Measurements from ENCODE around the gene CHD2. TPM values are rescaled to one million over a fixed set of nuclear protein-coding genes. Genes with fewer than 3 reads are reported as not detected.
"Not testable (repeated sequence)": the region's sequence is repeated elsewhere in the genome, so short reads cannot be mapped to it uniquely, and the experiment has no call there.

The CHD2 gene
- total and polyA plus RNA-seq, 7 donors = 16.0 to 108 (median 75.9) TPM

DNA sequence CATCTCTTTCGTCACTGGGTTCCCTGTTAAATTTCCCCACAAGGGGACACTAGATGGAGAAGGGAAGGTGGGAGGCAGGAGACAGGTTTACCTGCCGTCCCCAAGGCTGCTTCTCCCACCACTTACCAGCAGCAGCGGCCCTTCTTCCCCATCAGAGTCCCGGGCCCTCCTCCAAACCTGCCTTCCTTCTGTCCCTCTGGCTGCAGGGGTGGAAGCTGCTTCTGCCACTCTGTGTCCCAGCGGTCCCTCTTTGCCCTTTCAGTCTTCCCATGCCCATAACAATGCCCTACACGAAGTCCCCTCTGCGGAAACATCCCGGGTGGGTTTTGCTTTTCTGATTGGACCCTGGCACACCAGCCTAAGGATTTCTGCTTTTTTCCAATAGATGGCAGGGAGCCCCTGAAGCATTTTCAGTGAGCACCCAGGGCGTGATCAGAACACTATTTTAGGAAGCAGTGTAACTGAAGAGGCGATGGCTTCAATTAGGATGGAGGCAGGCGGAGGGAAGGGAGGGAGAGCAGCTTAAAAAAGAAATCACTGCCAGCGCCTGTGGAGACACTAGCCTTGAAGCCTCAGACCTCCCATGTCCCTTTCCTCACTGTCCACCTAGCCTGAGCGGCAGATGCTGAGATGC is 162.6 kb downstream of the CHD2 start:
- H3K27me3 ChIP-seq; DNase-seq; intact Hi-C loops (cut with DNase I); H3K9me3 ChIP-seq: not testable (repeated sequence)
- TF ChIP-seq, protein P1, sequence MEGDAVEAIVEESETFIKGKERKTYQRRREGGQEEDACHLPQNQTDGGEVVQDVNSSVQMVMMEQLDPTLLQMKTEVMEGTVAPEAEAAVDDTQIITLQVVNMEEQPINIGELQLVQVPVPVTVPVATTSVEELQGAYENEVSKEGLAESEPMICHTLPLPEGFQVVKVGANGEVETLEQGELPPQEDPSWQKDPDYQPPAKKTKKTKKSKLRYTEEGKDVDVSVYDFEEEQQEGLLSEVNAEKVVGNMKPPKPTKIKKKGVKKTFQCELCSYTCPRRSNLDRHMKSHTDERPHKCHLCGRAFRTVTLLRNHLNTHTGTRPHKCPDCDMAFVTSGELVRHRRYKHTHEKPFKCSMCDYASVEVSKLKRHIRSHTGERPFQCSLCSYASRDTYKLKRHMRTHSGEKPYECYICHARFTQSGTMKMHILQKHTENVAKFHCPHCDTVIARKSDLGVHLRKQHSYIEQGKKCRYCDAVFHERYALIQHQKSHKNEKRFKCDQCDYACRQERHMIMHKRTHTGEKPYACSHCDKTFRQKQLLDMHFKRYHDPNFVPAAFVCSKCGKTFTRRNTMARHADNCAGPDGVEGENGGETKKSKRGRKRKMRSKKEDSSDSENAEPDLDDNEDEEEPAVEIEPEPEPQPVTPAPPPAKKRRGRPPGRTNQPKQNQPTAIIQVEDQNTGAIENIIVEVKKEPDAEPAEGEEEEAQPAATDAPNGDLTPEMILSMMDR (IDR thresholded peaks at IDR 0.05) = peak in 1 of 4 experiments; percentile 14
- Histone ChIP-seq H3K27ac (peak overlapping the region; percentile 96 to 98 (median 97)), H3K4me3 (peak overlapping the region in 1 of 4 donors; percentile 3), H3K36me3 (peaks cover 0 to 12% (median 2%) of the 10 kb centered on the region in 4 donors), H3K4me1 (peaks cover 0 to 97% (median 94%) of the 10 kb centered on the region in 4 donors)
- 74 to 79% methylated on average over 11 of the region's 13 CpGs for WGBS, 2 donors

DNA sequence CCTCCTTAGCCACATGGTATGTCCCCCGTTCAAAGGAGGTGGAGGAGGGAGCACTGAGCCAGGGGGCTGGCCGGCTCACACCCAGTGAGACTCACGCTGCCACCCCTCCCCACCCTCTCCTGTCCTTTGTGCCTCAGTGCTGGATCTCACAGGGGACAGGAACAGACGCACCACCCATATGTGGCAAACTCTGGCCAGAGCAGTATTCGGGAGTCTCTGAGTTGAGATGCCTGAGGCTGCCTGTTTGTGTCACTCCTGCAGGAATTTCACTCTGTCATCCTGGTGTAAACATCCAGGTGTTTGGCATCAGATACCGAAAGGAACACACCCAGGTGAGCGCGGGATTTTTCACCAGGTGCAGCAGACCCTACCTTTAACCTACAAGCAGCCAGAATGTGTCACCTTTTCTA is 163.1 kb downstream of the CHD2 start:
- H3K27ac ChIP-seq = peak overlapping the region; percentile 96 to 98 (median 97)
- no peaks in the 10 kb centered on the region for H3K9me3 ChIP-seq
- intact Hi-C loops (cut with DNase I) = no loop called here
- H3K27me3 ChIP-seq = no peaks in the 10 kb centered on the region
- no peak for DNase-seq
- peaks cover 0 to 12% (median 2%) of the 10 kb centered on the region in 4 donors for H3K36me3 ChIP-seq
- H3K4me3 ChIP-seq = peak overlapping the region in 1 of 4 donors; percentile 3
- no peak for TF ChIP-seq EP300 (IDR thresholded peaks at IDR 0.05)
- TF ChIP-seq, protein P1 (IDR thresholded peaks at IDR 0.05) = no peak
- no peak for TF ChIP-seq POLR2AphosphoS5 (IDR thresholded peaks at IDR 0.05)
- no peak for TF ChIP-seq POLR2A (IDR thresholded peaks at IDR 0.05)
- 20 to 63% methylated on average over 8 of the region's 8 CpGs for WGBS, 2 donors
- peaks cover 0 to 97% (median 94%) of the 10 kb centered on the region in 4 donors for H3K4me1 ChIP-seq

DNA sequence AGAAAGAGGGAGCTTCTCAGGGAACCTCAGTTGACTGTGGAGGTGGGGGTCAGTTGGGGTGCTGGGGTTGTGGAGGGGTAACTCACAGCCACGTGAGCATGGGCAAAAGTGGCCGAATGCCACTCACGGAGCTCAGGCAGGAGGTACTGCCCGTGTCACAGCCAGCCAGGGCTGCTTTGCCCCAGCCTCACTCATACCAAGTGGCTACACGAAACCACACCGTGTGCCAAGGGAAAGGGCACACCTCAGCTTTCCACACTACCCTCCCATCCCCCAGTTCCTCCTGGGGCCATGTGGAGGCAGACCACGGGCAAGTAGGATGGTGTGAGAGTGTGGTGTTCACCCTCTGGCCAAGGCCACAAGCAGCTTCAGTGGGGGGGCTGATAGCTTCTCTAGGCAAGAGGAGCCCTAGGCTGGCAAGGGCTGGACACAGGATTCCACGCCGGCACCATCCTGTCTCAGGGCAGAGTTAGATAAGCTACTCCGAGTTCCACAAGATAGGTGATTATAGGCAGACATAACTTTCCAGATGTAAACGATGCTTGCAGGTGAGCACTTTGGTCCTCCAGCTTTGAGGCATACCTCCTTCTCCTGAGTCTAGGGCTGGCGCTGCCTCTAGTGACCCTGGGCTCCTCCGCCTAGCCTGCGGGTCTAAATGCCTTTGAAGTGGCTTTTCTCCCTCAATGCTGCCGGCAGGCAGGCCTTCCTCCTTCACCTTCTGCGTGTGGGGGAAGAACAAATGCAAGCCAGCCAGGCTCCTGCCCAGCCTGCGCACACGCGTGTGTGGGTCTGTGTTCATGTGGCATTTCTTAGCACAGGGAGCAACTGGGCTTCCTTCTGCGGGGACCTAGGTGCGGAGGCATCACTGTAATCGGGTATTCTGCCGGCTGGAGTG is 163.9 kb downstream of the CHD2 start:
- 74 to 79% methylated on average over 23 of the region's 23 CpGs for WGBS, 2 donors
- peaks cover 0 to 96% (median 93%) of the 10 kb centered on the region in 4 donors for H3K4me1 ChIP-seq
- peaks cover 0 to 12% (median 2%) of the 10 kb centered on the region in 4 donors for H3K36me3 ChIP-seq
- intact Hi-C loops (cut with DNase I) = no loop called here
- TF ChIP-seq EP300 (IDR thresholded peaks at IDR 0.05) = no peak
- TF ChIP-seq, protein P1 (IDR thresholded peaks at IDR 0.05) = no peak
- no peak for TF ChIP-seq POLR2A (IDR thresholded peaks at IDR 0.05)
- no peak for TF ChIP-seq POLR2AphosphoS5 (IDR thresholded peaks at IDR 0.05)
- no peaks in the 10 kb centered on the region for H3K9me3 ChIP-seq
- no peaks in the 10 kb centered on the region for H3K27me3 ChIP-seq
- peak overlapping the region; percentile 96 to 98 (median 97) for H3K27ac ChIP-seq
- no peak for DNase-seq
- no peak overlapping the region for H3K4me3 ChIP-seq

DNA sequence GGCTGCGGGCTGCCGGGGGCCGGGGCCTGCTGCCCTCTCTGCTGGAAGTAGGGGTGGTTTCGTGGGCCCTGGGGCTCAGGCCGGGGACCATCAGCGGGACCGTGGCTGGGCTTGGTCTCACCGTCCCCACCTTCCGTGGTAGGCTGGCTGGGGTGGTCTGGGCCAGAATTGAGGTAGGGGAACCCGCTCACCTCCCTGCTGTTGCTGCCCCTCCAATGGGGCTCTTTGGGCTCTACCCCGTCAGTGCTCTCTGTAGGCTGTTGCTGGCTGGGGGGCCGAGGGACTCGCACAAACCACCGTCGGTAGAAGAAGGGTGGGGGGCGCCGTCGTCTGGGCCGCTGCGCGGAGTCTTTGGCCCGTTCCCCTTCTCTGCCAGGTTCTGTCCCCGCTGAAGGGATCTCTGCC is 165.5 kb downstream of the CHD2 start:
- H3K36me3 ChIP-seq = peaks cover 0 to 12% (median 2%) of the 10 kb centered on the region in 4 donors
- H3K4me1 ChIP-seq = peaks cover 0 to 95% (median 90%) of the 10 kb centered on the region in 4 donors
- no peak for DNase-seq
- no peaks in the 10 kb centered on the region for H3K27me3 ChIP-seq
- intact Hi-C loops (cut with DNase I) = no loop called here
- WGBS, 2 donors = 92 to 95% methylated on average over 23 of the region's 23 CpGs
- peak overlapping the region; percentile 96 to 98 (median 97) for H3K27ac ChIP-seq
- TF ChIP-seq POLR2AphosphoS5 (IDR thresholded peaks at IDR 0.05) (no peak), EP300 (IDR thresholded peaks at IDR 0.05) (no peak), POLR2A (IDR thresholded peaks at IDR 0.05) (no peak)
- TF ChIP-seq, protein P1 (IDR thresholded peaks at IDR 0.05) = no peak
- H3K9me3 ChIP-seq = no peaks in the 10 kb centered on the region
- H3K4me3 ChIP-seq = no peak overlapping the region

Measured in sigmoid colon (tissue), 7 donors.